OCI-M2 (cell line): Measurements from ENCODE around the gene CD79A.
A peak's percentile ranks its signal among the peaks of the same experiment; 100 is the strongest.

Source experiments
- DNase-seq: peaks from one replicate; lab custom pipeline; 2025; ENCODE audit not compliant: unreplicated experiment; lab: John Stamatoyannopoulos, UW

The CD79A gene

DNA sequence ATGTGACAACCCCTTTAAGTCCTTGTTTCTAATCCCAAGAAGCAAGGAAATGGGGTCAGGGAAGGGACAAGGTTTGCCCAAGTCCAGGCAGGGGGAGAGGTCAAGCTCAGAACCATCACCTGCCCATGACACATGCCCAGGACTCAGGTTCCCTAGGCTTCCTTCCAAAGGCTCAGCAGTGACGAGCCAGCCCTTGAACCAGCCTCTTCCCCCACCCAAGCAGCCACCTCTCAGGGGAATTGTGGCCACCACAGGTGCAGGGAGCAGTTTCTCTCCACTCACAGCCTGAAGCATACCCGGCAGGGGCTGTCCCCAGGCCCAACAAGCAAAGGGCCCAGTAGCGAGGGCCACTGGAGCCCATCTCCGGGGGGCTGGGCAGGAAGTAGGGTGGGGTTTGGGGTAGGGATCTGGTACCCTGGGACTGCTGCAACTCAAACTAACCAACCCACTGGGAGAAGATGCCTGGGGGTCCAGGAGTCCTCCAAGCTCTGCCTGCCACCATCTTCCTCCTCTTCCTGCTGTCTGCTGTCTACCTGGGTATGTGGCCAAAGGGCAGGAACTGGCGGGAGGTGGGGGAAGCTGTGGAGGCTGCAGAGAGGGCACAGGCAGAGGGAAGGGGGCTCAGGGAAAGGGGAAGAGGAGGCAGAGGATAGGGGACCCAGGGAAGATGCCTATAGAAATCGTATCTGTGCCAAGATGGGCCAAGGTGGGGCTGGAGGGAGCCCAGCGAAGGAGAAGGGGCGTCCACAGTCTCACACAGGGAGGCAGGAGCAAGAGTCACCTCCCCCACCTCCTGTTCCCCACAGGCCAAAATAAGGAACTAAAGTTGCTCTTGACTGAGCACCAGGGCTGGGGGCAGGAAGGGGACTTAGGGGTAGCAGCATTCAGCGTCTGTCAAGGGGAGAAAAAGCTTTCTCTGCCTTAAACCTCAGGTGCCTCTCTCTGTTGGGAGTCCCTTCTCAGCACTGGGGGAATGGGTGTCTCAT, at the start of gene CD79A:
Gene CD79A (plus strand): TSS at position 433 of the 986 bp plus-strand sequence. CDS start 26 bp downstream, at position 459.
- no peak for DNase-seq

DNA sequence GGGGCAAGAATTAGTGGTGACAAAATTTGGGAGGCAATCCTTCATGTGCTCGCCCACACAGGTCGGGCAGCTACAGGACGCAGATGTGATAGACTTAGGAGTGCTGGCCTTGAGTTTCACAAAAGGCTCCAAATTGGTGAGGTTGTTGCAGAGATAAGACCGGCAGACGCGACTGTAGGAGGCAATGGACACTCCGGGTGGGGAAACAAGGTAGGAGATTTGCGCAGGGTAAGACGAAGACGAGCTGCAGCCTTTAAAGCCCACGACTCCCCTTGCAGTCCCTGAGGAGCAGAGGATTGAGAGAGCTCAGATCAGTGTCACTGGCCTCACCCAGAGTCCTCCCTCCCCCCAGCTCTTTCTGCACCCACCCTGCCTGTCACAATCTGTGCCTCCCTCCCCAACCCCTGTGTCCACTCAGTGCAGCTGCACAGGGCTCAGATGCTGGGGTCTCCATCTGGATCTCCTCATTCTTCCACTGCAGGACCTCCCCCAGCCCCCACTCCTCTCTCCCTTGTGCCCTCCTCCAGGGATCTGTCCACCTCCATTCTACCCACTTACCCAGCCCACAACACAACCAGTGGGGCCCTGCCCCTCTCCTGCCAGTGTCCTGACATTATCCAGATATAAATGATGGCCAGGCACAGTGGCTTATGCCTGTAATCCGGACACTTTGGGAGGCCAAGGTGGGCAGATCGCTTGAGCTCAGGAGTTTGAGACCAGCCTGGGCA, 38.9 kb upstream of the CD79A start:
- no peak for DNase-seq

DNA sequence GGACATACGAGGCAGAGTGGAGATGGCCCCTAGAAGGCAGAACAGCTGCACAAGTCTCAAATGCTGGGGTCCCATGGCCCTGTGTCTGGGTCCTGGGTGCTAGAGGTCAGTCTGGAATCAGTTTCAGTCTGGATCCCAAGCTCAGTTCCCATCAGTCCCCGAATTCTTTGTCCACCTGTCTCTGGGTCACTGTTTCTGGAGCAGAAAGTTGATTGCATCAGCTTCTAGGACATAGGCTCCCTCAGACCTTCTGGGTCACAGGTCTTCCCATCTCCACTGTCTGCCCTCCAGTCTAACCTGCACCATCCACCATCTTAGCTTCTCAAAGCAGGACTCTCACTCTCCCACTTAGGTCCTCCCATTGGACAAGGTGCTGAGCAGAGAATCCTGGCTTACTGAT, 37.9 kb upstream of the CD79A start:
- DNase-seq: no peak

DNA sequence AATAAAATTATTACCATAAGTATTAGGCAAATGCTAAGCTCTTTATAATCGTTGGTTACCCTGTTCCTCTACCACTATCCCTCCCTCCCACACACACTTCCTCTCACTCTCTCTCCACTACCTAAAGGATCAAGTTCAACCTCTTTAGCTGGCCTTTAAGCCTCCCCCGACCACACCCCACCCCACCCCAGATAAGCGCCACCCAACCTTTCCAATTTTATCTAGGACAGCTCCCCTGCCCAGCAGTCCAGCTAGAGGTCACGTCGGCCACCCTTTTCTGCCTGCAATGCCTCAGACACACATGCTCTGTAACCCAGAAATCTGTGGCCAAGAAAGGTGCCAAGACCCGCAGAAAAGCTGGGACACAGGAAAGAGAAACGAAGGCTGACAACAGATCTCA, 33.7 kb upstream of the CD79A start:
- DNase-seq: no peak

DNA sequence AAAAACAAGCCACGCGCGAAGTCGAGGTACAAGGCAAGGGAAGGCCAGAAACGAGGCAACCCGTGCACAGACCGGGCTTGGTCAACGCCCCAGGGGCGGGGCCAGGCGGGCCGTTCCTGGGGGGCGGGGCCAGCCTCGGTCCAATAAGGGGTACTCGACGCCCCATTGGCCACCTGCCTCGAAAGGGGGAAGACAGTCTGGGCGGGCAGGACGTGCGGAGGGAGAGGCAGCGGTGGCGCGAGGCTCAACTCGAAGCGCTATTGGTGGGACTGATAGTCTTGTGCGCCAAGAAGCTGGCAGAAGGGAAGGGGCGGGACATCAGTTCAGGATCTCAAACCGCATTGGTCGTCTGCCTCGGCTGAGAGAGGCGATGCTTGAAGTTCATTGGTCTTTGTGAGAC, 32.5 kb upstream of the CD79A start, which contains the start of gene LYPD4:
Gene LYPD4 (minus strand): TSS at position 83 of the 400 bp plus-strand sequence. CDS start 5,398 bp downstream, outside the sequence.
- no peak for DNase-seq

DNA sequence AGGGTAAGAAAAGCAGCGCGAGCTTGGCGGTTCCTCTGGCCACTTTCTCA, 32.3 kb upstream of the CD79A start, which contains the start of gene DMRTC2:
Gene DMRTC2 (plus strand): TSS at position 42 of the 50 bp plus-strand sequence. CDS start 2,387 bp downstream, outside the sequence.
- DNase-seq: no peak

DNA sequence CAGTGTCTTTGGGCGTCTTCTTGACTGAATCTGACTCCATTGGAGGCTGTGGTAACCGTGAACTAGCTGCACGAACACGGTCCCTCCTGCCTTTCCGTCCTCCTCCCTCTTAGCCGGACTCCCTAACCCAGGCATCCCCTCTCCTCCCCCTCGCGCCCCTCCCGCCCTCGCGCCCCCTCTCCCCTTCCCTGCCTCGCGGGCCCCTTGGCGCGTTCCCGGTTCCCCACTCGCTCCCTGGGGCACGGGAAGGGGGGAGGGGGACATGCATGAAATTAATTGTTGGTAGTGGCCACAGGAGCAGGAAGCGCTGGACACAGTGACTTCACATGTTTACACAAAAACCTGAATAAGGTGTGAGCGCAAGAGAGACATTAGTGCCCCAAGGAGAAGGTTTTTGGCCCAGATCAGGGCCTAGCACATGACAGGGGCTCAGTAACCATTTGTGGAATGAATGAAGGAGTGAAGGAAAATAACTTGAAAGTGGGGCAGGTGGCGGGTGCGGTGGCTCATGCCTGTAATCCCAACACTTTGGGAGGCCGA, 32.0 kb upstream of the CD79A start:
- no peak for DNase-seq

DNA sequence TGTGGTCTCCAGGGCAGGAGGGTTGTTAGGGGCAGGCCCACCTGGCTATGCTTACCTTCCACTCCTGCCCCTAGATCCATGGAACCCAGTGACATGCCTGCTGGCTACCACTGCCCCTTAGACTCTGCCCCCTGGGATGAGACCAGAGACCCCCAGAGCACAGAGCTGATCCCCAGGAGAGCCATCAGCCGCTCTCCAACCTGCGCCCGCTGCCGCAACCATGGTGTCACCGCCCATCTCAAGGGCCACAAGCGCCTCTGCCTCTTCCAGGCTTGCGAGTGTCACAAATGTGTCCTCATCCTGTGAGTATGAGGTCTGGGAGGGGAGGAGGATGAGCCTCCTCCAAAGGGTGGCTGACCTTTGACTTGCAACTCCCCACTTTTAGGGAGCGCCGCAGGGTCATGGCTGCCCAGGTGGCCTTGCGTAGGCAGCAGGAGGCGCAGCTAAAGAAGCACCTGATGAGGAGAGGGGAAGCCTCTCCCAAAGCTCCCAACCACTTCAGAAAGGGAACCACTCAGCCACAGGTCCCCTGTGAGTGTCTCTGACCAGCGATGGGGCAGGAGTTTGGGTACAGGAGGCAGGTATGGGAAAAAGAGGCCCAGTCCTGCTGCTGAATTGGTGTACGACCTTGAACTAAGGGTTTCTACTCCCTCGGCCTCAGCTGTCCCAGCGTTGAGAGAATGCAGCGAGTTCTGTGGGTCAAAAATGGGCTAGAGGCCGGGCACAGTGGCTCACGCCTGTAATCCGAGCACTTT, 29.6 kb upstream of the CD79A start:
- DNase-seq: no peak

DNA sequence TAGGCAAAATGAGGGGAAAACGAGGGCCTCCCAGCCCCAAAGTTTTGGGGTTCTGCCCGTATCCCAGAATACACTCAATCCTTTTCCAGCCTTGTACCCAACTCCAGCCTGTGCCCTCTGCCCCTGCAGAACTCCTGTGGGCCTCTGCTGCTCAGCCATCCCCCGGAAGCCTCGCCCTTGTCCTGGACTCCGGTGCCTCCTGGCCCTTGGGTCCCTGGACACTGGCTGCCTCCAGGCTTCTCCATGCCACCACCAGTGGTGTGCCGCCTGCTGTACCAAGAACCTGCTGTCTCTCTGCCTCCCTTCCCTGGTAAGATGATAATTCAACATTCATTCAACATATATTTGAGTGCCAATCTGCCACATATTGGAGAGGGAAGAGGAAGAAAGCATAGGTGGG, 28.4 kb upstream of the CD79A start:
- no peak for DNase-seq

DNA sequence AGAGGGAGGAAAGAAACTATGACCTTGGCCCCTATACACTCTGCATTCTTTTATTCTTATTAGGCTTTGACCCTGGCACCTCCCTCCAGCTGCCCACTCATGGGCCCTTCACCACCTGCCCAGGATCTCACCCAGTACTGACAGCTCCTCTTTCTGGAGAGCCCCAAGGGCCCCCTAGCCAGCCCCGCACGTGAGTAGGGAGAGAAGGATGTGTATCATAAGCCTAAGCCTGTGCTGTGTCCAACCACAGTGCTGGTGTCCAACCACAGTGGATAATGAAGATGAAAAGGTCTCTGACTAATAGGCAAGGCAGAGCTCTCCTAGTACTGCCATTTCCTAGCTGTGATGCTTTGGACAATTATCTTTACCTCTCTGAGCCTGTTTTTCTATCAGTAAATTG, 28.0 kb upstream of the CD79A start:
- no peak for DNase-seq

DNA sequence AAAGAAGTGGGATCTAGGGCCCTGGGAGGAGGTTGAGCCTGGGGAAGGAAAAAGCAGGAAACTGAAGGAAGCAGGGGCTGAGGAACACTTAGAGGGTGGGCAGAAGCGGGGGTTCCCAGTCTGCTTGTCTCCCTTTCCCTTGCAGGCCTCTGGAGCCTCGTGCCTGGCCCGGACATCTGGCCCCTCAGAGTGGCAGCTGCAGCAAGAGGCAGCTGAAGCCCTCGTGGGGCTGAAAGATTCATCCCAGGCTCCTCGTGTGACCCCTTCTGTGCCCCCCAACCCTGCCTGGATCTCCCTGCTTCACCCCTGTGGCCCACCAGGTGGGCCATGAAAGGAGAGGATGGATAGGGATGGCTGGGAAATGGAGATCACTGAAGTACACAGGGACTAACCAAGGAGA, 26.7 kb upstream of the CD79A start:
- no peak for DNase-seq

DNA sequence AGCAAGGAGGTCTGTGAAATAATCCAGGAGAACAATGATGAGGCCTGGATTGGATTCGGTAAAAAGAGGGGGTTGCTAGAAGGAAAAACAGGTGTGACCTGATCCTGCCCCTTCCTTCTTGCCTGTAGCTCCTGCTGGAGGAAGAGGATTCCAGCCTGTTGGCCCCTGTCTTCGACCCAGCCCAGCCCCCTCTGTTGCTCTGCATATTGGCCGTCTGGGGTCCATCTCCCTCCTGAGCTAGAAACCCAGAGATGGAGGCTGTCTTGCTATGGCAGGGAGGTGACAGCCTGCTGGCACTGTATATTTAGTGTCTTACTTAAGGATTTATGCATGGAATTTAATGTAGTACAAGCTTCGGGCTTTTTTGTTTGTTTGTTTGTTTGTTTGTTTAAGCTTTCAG, 25.6 kb upstream of the CD79A start:
- DNase-seq: no peak

DNA sequence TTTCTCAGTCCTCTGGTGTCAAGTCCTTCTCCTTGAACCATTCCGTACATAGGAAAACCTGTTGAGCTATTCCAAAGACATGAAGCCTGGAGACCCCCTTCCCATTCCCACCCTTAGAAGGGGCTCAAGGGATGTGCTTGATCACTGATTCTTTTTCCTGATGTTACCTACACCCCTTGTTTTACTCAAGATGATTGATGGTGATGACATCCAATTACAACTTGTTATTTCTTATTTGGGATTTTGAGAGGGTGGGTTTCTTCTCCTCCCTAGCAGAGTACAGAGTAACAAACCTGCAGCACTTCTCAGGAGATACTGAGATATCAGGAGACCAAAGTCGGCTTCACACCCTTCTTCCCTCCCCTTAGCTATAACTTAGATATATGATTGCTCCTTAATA, 23.7 kb upstream of the CD79A start:
- DNase-seq: no peak

DNA sequence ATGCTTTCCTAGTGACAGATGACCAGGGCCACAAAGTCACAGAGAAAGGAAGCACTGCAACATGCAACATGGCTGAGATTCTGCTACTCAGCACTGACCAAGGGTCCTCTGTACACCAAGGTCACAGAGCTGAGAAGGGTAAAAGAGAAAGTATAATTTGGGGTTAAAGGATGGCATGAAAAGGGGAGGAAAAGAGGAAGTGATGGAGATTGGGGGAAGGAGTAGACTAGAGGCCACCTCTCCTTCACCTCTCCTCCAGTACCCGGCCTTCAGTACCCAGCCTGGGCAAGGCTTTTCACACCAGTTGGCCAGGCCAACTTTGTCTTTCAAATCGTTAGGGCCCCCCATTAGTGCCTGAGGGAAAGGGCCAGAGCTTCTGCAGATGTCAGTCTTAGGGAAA, 23.3 kb upstream of the CD79A start:
- no peak for DNase-seq

DNA sequence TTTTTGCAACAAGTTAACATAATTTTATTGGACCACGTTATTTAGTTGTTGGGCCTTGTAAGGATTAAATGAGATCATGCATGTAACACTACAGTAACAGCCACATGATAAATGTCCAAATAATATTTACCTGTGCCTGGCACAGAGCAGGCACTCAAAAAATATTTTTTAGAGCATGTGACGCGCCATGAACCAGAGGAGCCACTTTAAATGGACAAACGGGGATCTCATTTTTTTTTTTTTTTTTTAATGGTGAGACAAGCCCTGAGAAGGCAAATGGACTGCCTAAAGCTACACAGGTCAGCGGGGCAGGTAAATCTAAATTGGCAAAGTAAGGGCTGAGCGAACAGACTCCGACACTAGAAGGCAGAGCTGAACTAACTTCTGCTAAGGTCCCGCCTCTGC, 17.9 kb upstream of the CD79A start:
- no peak for DNase-seq

DNA sequence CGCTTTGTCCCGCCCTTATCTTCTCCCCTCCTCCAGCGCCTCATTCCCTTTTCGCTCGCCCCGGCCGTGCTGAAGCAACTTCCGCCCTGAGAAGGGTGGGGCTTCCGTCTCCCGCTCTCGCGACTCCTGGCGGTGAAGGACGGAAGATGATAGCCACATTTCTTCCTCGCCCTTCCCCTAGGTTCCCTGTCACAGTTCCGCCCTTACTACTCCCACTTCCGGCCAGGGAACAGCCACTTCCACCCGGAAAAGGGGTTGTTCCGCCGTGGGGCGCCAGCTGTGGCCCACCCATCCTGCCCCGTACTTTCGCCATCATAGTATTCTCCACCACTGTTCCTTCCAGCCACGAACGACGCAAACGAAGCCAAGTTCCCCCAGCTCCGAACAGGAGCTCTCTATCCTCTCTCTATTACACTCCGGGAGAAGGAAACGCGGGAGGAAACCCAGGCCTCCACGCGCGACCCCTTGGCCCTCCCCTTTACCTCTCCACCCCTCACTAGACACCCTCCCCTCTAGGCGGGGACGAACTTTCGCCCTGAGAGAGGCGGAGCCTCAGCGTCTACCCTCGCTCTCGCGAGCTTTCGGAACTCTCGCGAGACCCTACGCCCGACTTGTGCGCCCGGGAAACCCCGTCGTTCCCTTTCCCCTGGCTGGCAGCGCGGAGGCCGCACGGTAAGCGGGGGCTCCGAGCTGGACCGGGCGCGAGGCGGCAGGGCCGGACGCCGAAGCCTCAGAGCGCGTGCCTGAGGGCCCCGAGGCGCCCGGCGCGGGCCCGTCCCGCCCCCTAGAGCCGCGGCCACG, 17.3 kb upstream of the CD79A start, which contains the start of gene RPS19:
Gene RPS19 (plus strand): TSS at position 638 of the 801 bp plus-strand sequence. CDS start 520 bp downstream, outside the sequence.
- peak; percentile 90 for DNase-seq

DNA sequence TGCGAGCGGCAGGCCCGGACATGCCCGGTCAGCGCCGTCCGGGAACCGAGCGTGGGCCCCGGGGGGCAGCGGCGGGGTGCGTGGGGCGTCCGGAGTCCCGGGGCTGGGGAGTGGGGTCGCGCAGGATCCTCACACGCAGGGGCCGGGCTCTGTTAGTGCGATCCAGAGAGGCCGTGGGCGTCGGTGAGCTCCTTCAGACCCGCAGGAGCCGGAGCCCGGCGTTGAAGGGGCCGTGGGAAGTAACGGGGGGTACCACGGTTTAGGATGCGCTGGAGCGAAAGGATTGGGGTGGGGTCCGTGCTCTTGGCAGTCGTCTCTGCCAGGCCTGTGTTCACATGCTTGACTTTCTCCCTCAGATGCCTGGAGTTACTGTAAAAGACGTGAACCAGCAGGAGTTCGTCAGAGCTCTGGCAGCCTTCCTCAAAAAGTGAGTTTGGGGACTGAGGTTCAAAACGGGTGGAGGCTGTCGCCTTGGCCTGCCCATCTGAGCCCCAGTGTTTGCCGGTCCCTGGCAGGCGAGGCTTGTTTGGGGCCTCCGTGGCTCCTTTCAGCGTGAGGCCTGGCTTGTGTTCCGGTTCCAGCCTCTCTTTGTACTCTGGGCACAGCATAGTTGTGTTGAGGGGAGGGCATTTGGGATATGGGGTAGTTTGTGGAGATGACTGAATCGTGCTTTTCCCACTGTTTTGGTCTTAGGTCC, 16.5 kb upstream of the CD79A start:
- DNase-seq: no peak

DNA sequence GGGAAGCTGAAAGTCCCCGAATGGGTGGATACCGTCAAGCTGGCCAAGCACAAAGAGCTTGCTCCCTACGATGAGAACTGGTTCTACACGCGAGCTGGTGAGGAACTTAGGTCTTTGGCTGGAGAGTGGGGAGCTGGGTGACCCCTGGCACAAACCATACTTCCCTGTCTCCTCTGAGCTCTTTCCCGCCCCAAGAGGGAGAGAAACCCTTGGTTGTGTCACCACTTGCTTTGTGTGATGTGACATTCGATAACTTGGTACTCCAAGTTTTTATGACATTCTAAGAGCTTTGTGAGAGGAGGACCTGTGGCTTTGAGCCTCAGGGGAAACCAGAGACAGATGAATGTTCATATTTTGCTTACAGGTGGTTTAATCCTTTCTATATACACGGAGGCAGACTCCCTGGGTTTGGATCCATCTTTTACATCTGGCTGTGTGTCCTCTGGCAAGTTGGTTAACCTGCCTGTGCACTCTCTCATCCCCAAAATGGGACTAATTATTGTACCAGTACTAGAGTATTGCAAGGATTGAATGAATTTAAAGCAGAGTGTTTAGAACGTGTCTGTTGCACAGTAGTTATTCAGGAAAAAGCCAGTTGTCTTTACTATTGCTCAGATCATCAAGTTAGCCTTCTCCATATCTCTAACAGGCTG, 15.8 kb upstream of the CD79A start:
- no peak for DNase-seq

DNA sequence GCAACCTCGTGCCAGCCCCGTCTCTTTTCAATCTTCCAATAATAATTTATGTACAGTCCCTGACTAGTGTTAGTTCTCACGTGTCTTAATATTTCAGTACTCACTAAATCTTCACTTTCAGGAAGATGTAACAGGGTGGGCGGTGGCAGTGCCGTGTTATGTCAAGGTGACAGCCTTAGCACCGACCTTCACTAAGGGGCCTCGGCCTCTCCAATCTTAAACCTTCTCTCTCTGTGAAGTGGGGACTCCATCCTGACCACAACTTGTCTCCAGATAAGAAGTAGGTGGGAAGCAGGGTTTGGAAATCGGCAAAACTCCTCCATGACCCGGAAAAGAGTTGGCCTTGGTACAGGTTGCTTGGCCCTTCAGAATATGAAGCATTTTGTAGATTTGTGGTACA, 15.2 kb upstream of the CD79A start:
- no peak for DNase-seq
